MM.1S (cell line): ENCODE measurements around the gene CACNA1D.

Source experiments
- DNase-seq: peaks from one replicate; pipeline ENCODE4 v3.0.0-alpha.2; 2015
- H2AFZ ChIP-seq: fragments of 300-600 bp; sonication (generic); 2 replicates; pipeline ENCODE4 v1.6.0; 2016; ENCODE audit warnings: antibody characterized with exemption, low read length
- H3F3A ChIP-seq: fragments of 300-600 bp; sonication (generic); 2 replicates; pipeline ENCODE4 v1.6.1; 2016; ENCODE audit warnings: mild to moderate bottlenecking, antibody characterized with exemption, low read length, moderate library complexity, mixed read lengths; ENCODE audit not compliant: insufficient read depth
- H3K27ac ChIP-seq: fragments of 300-600 bp; sonication (generic); 2 replicates; pipeline ENCODE4 v1.5.1; 2016; ENCODE audit warnings: mild to moderate bottlenecking, low read length
- H3K27me3 ChIP-seq: fragments of 300-600 bp; sonication (generic); replicated peaks from 2 replicates; pipeline ENCODE4 v1.6.0; 2016; ENCODE audit warnings: low read length; ENCODE audit not compliant: insufficient read depth
- H3K36me3 ChIP-seq: fragments of 300-600 bp; sonication (generic); replicated peaks from 2 replicates; pipeline ENCODE4 v1.6.1; 2016; ENCODE audit warnings: mild to moderate bottlenecking, low read length, mixed read lengths; ENCODE audit not compliant: insufficient read depth
- H3K4me1 ChIP-seq: fragments of 300-600 bp; sonication (generic); 2 replicates; pipeline ENCODE4 v1.6.1; 2016; ENCODE audit warnings: low read length, mixed read lengths
- H3K4me2 ChIP-seq: fragments of 300-600 bp; sonication (generic); 2 replicates; pipeline ENCODE4 v1.6.0; 2016; ENCODE audit warnings: low read depth, low read length
- H3K4me3 ChIP-seq: fragments of 300-600 bp; sonication (generic); 2 replicates; pipeline ENCODE4 v1.5.1; 2016; ENCODE audit warnings: low read length, mixed read lengths
- H3K79me2 ChIP-seq: fragments of 300-600 bp; sonication (generic); 2 replicates; pipeline ENCODE4 v1.6.1; 2016; ENCODE audit warnings: mixed run types, low read length, mixed read lengths
- H3K9ac ChIP-seq: fragments of 300-600 bp; sonication (generic); 2 replicates; pipeline ENCODE4 v1.6.1; 2016; ENCODE audit warnings: low read length, mixed read lengths
- H3K9me2 ChIP-seq: fragments of 300-600 bp; sonication (generic); replicated peaks from 2 replicates; pipeline ENCODE4 v1.6.1; 2016; ENCODE audit warnings: mild to moderate bottlenecking, low read length, mixed read lengths; ENCODE audit not compliant: insufficient read depth
- H3K9me3 ChIP-seq: fragments of 300-600 bp; sonication (generic); replicated peaks from 2 replicates; pipeline ENCODE4 v1.6.1; 2016; ENCODE audit warnings: mild to moderate bottlenecking, low read length, mixed read lengths; ENCODE audit not compliant: insufficient read depth
- H4K20me1 ChIP-seq: fragments of 300-600 bp; sonication (generic); 2 replicates; pipeline ENCODE4 v1.6.1; 2016; ENCODE audit warnings: mild to moderate bottlenecking, low read length, moderate library complexity, mixed read lengths; ENCODE audit not compliant: insufficient read depth
- CTCF ChIP-seq: fragments of 300-600 bp; sonication (generic); IDR thresholded peaks from 2 replicates; pipeline ENCODE4 v1.5.1; 2016; ENCODE audit warnings: antibody characterized with exemption, low read length, mixed read lengths
- EZH2 ChIP-seq: fragments of 300-600 bp; sonication (generic); optimal IDR thresholded peaks from 2 replicates; pipeline ENCODE3; 2017; ENCODE audit warnings: low read depth, mild to moderate bottlenecking, antibody characterized with exemption, low read length, mixed read lengths
- EZH2phosphoT487 ChIP-seq: fragments of 300-600 bp; sonication (generic); IDR thresholded peaks from 2 replicates; pipeline ENCODE4 v1.6.1; 2018; ENCODE audit warnings: antibody characterized with exemption, low read length

CACNA1D gene

GRCh38 chr3:53773611-53774368 lies 279.4 kb downstream of the CACNA1D start:
- Histone ChIP-seq H3K36me3 (no peaks in the 10 kb centered on the region), H3K9me2 (no peaks in the 10 kb centered on the region), H3K9me3 (no peaks in the 10 kb centered on the region), H3K79me2 (no peaks in the 10 kb centered on the region), H3K9ac (no peak overlapping the region), H3K27me3 (no peaks in the 10 kb centered on the region), H3K4me1 (0 out of 2 replicates have a peak, but pooled peaks cover 7% of the 10 kb centered on the region), H3K4me2 (no peak overlapping the region), H2AFZ (peak overlapping the region; percentile 36), H3K27ac (no peak overlapping the region), H3F3A (no peaks in the 10 kb centered on the region), H4K20me1 (no peaks in the 10 kb centered on the region), H3K4me3 (no peak overlapping the region)
- no peak for TF ChIP-seq EZH2
- TF ChIP-seq EZH2phosphoT487 = no peak
- no peak for TF ChIP-seq CTCF
- DNase-seq = no peak

GRCh38 chr3:53774414-53774813 lies 280.0 kb downstream of the CACNA1D start:
- Histone ChIP-seq H4K20me1 (no peaks in the 10 kb centered on the region), H3F3A (no peaks in the 10 kb centered on the region), H3K27ac (no peak overlapping the region), H3K4me1 (0 out of 2 replicates have a peak, but pooled peaks cover 7% of the 10 kb centered on the region), H3K4me2 (no peak overlapping the region), H3K36me3 (no peaks in the 10 kb centered on the region), H2AFZ (no peak overlapping the region; the same call in 1 of the 2 replicates), H3K9me2 (no peaks in the 10 kb centered on the region), H3K27me3 (no peaks in the 10 kb centered on the region), H3K4me3 (no peak overlapping the region), H3K79me2 (no peaks in the 10 kb centered on the region), H3K9me3 (no peaks in the 10 kb centered on the region), H3K9ac (no peak overlapping the region)
- no peak for DNase-seq
- TF ChIP-seq CTCF (no peak), EZH2 (no peak), EZH2phosphoT487 (no peak)

- Histone ChIP-seq H3F3A (no peaks in the 10 kb centered on the region), H4K20me1 (no peaks in the 10 kb centered on the region), H3K9ac (no peak overlapping the region), H3K79me2 (no peaks in the 10 kb centered on the region), H3K36me3 (no peaks in the 10 kb centered on the region), H3K9me2 (no peaks in the 10 kb centered on the region), H3K27ac (no peak overlapping the region), H3K4me2 (no peak overlapping the region), H2AFZ (no peak overlapping the region), H3K4me1 (0 out of 2 replicates have a peak, but pooled peaks cover 7% of the 10 kb centered on the region), H3K9me3 (no peaks in the 10 kb centered on the region), H3K27me3 (no peaks in the 10 kb centered on the region), H3K4me3 (no peak overlapping the region)
- no peak for TF ChIP-seq EZH2
- no peak for TF ChIP-seq CTCF
- TF ChIP-seq EZH2phosphoT487 = no peak
- no peak for DNase-seq
These were observed 280.6 kb downstream of the CACNA1D start for GRCh38 chr3:53775018-53775417.
